ENCODE data around the gene POLG2.

POLG2 gene

GRCh38 chr17:64488301-64488700 is 8.6 kb downstream of the POLG2 start:
- ChIA-PET CTCF (interaction anchor here (5.5 kb wide), 1 partner anchor 68 kb away, joined by 96 read pairs; no protein-coding TSS in a partner anchor), POLR2A (no interaction called here)
- no peak for DNase-seq (ENCODE audit: extremely low spot score)
- no peak for TF ChIP-seq CTCF (IDR thresholded peaks at IDR 0.05; ENCODE audit: control extremely low read depth, extremely low read depth, low read depth, missing control alignments)

GRCh38 chr17:64484380-64484779 is 12.5 kb downstream of the POLG2 start:
- CTCF ChIA-PET = interaction anchor here (1.9 kb wide), 1 partner anchor 65 kb away, joined by 8 read pairs; no protein-coding TSS in a partner anchor
- no peak for DNase-seq (ENCODE audit: extremely low spot score)
- POLR2A ChIA-PET = no interaction called here
- no peak for TF ChIP-seq CTCF (IDR thresholded peaks at IDR 0.05; ENCODE audit: control extremely low read depth, extremely low read depth, low read depth, missing control alignments)

DNA sequence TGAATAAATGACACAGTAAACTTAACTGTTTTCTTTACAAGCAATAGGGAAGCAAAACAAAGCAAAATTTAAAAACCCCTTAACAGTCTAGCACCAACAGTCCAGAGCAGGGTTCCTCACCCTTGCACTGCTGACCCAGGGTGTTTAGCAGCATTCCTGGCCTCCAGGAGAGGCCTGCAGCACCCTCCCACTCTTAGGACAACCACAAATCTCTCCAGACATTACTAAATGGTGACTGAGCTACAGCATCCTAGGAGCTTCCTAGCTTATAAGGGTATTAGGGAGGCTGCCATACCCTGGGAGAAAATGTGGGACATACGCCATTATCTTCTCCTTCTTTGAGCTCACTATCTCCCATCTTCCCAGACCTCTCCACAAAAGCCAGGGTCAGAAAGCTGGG is 15.9 kb downstream of the POLG2 start:
- POLR2A ChIA-PET = interaction anchor here (0.7 kb wide), 1 partner anchor 26 kb away, joined by 3 read pairs; the partner anchor contains the start of gene CEP95
- no peak for TF ChIP-seq CTCF (IDR thresholded peaks at IDR 0.05; ENCODE audit: control extremely low read depth, extremely low read depth, low read depth, missing control alignments)
- DNase-seq (ENCODE audit: extremely low spot score) = no peak
- CTCF ChIA-PET = interaction anchor here (6.9 to 8.7 kb wide), 2 partner anchors 11 to 61 kb away, joined by 39 to 58 read pairs; no protein-coding TSS in a partner anchor

- DNase-seq (ENCODE audit: extremely low spot score) = no peak
- no peak for TF ChIP-seq CTCF (IDR thresholded peaks at IDR 0.05; ENCODE audit: control extremely low read depth, extremely low read depth, low read depth, missing control alignments)
- ChIA-PET CTCF (interaction anchor here (1.6 to 8.7 kb wide), 3 partner anchors 14 to 58 kb away, joined by 3 to 58 read pairs (median 39); no protein-coding TSS in a partner anchor), POLR2A (interaction anchor here (1.3 kb wide), 1 partner anchor 28 kb away, joined by 7 read pairs; the partner anchor contains the start of gene DDX5)
Measured at GRCh38 chr17:64477849-64478248, 19.0 kb downstream of the POLG2 start.

DNA sequence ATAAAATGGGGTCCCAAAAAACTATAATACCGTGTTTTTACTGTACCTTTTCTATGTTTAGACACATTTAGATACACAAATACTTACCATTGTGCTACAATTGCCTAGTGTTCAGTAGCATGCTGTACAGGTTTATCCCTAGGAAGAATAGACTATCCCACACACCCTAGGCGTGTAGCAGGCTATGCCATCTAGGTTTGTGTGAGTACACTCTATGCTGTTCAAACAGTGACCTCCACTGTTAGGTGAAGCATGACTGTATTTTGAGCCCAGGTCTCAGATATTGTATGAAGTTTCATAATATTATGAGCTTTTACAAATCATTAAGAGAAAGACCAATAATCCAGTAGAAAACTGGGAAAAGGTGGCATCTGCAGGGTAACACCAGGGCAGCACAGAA is 24.3 kb downstream of the POLG2 start:
- no peak for TF ChIP-seq CTCF (IDR thresholded peaks at IDR 0.05; ENCODE audit: control extremely low read depth, extremely low read depth, low read depth, missing control alignments)
- CTCF ChIA-PET = no interaction called here
- no peak for DNase-seq (ENCODE audit: extremely low spot score)
- POLR2A ChIA-PET = no interaction called here

DNA sequence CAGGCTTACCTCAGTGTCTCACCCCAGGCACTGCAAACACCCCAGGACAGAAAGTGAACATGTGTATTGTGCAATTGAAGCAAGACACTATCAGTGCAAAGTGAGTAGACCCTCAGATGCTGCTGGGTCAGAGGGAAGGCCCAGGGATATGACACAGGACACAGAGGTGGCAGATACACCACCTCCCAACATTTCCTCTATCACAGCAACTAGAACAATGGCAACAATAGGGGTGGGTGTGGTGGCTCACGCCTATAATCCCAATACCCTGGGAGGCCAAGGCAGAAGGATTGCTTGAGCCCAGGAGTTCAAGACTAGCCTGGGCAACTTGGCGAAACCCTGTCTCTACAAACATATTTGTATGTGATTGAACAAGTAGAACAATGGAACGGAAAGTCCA is 25.4 kb downstream of the POLG2 start:
- TF ChIP-seq CTCF (IDR thresholded peaks at IDR 0.05; ENCODE audit: control extremely low read depth, extremely low read depth, low read depth, missing control alignments) = no peak
- no peak for DNase-seq (ENCODE audit: extremely low spot score)
- ChIA-PET POLR2A (no interaction called here), CTCF (interaction anchor here (1.1 kb wide), 1 partner anchor 21 kb away, joined by 3 read pairs; no protein-coding TSS in a partner anchor)

All from GM10248 (cell line).